BE2C (cell line): ENCODE data around the gene SCIMP.
"Not testable (repeated sequence)": the region's sequence is repeated elsewhere in the genome, so short reads cannot be mapped to it uniquely, and the experiment has no call there.

ENCODE experiments used
- DNase-seq: peaks from one replicate; pipeline ENCODE4 v3.0.0-alpha.2; 2020
- H3K27me3 ChIP-seq: fragments of 250-450 bp; sonication (Bioruptor Pico); 2 replicates; pipeline ENCODE4 v1.5.1; 2020; ENCODE audit warnings: mild to moderate bottlenecking
- H3K36me3 ChIP-seq: fragments of 250-450 bp; sonication (Bioruptor Pico); 2 replicates; pipeline ENCODE4 v1.5.1; 2020; ENCODE audit warnings: mild to moderate bottlenecking
- H3K4me1 ChIP-seq: fragments of 250-450 bp; sonication (Bioruptor Pico); 2 replicates; pipeline ENCODE4 v1.5.1; 2020
- H3K4me3 ChIP-seq: 2 replicates; pipeline ENCODE4 v1.5.1; 2011; ENCODE audit warnings: low read depth, low read length
- H3K9me3 ChIP-seq: fragments of 250-450 bp; sonication (Bioruptor Pico); 2 replicates; pipeline ENCODE4 v1.5.1; 2020
- CTCF ChIP-seq: IDR thresholded peaks from 2 replicates; pipeline ENCODE4 v1.5.1; 2012; ENCODE audit warnings: mild to moderate bottlenecking, low read depth, low read length

The SCIMP gene

GRCh38 chr17:5226940-5227878, 7.5 kb downstream of the SCIMP start:
- Histone ChIP-seq H3K4me1 (no peaks in the 10 kb centered on the region), H3K9me3 (no peaks in the 10 kb centered on the region), H3K4me3 (no peak overlapping the region), H3K36me3 (no peaks in the 10 kb centered on the region), H3K27me3 (no peaks in the 10 kb centered on the region)
- no peak for DNase-seq
- no peak for TF ChIP-seq CTCF

- no peaks in the 10 kb centered on the region for H3K27me3 ChIP-seq
- H3K4me3 ChIP-seq, result no peak overlapping the region
- no peaks in the 10 kb centered on the region for H3K9me3 ChIP-seq
- H3K36me3 ChIP-seq, result no peaks in the 10 kb centered on the region
- DNase-seq, result no peak
- TF ChIP-seq CTCF, result no peak
- no peaks in the 10 kb centered on the region for H3K4me1 ChIP-seq
These were observed 8.8 kb downstream of the SCIMP start for GRCh38 chr17:5225668-5226457.

- not testable (repeated sequence) for H3K27me3 ChIP-seq, H3K9me3 ChIP-seq, H3K36me3 ChIP-seq, DNase-seq, H3K4me3 ChIP-seq, H3K4me1 ChIP-seq
These were observed 12.7 kb downstream of the SCIMP start for GRCh38 chr17:5221912-5222311.

- H3K27me3 ChIP-seq, result no peaks in the 10 kb centered on the region
- no peaks in the 10 kb centered on the region for H3K36me3 ChIP-seq
- no peak for TF ChIP-seq CTCF
- no peaks in the 10 kb centered on the region for H3K4me1 ChIP-seq
- no peaks in the 10 kb centered on the region for H3K9me3 ChIP-seq
- no peak overlapping the region for H3K4me3 ChIP-seq
- DNase-seq, result no peak
These were observed 14.6 kb downstream of the SCIMP start for GRCh38 chr17:5220074-5220473.

- no peak for TF ChIP-seq CTCF
- H3K9me3 ChIP-seq, result no peaks in the 10 kb centered on the region
- no peak overlapping the region for H3K4me3 ChIP-seq
- no peaks in the 10 kb centered on the region for H3K27me3 ChIP-seq
- H3K36me3 ChIP-seq, result no peaks in the 10 kb centered on the region
- no peaks in the 10 kb centered on the region for H3K4me1 ChIP-seq
- no peak for DNase-seq
These were observed 15.1 kb downstream of the SCIMP start for GRCh38 chr17:5219536-5219935.

GRCh38 chr17:5217562-5217961, 17.1 kb downstream of the SCIMP start:
- not testable (repeated sequence) for H3K27me3 ChIP-seq, H3K36me3 ChIP-seq, DNase-seq, H3K4me3 ChIP-seq, H3K9me3 ChIP-seq, H3K4me1 ChIP-seq

GRCh38 chr17:5211458-5211857, 23.2 kb downstream of the SCIMP start:
- Histone ChIP-seq H3K36me3 (no peaks in the 10 kb centered on the region), H3K4me1 (no peaks in the 10 kb centered on the region), H3K4me3 (no peak overlapping the region), H3K27me3 (no peaks in the 10 kb centered on the region), H3K9me3 (no peaks in the 10 kb centered on the region)
- no peak for TF ChIP-seq CTCF
- no peak for DNase-seq
